NCI-H510A (cell line): ENCODE results near the gene SLC24A4.
"Not testable (repeated sequence)": the region's sequence is repeated elsewhere in the genome, so short reads cannot be mapped to it uniquely, and the experiment has no call there.

Experiments
- DNase-seq: peaks from one replicate; lab custom pipeline; 2025; lab: John Stamatoyannopoulos, UW

The SLC24A4 gene

DNA sequence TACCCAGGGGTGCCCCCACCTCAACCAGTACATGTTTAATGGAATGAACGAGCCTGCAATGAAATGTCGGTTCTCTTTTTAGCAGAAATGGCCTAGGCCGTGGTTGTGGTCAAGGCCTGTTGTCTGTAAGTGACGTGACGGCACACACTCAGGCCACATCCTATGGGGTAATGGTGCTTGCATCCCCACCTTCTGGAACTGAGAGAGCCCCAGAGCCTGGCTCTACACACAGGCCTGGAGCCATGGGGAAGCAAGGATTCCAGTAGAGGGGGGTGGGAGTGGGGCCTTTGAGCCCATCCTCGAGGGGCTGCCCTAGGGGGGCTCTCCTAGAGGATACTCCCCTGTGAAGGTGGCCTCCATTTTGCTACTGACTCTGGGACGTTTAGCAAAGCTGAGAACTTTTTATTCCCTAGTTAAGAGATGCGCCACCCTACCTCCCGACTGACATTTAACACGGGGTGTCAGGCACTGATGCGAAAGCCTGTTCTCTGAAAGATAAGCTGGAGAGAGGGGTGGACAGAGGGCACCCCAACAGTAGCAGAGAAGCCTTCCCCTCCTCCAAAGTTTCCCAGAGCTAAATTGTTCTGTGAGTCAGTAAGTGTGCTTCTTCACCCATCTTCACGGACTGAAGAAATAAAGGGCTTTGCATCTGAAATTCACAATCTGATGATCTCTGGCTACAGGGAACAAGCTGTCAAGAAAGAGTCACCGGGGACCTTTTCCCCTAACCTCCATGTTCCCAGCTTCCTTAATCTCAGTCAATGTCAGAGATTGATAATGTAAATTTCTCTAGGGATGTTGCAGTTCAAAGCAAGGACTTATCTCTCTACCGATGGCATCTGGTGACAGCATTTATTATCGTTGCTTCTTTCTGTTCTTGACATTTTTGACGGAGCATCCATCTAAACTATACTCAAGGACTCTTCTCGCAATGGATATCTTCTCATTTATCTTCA lies 197.4 kb downstream of the SLC24A4 start:
- no peak for DNase-seq

DNA sequence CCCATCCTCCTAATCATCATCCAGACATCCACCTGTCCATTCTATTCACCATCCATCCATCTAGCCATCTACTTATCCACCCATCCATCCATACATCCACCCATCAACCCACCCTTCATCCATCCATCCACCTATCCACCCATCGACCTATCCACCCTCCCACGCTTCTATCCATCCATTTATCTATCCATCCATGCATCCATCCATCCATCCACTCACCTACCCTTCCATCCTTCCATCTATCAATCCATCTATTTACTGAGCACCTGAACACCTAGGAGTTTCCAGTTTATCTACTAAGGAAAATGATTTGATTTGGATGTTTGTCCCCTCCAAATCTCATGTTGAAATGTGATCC lies 198.1 kb downstream of the SLC24A4 start:
- no peak for DNase-seq

DNA sequence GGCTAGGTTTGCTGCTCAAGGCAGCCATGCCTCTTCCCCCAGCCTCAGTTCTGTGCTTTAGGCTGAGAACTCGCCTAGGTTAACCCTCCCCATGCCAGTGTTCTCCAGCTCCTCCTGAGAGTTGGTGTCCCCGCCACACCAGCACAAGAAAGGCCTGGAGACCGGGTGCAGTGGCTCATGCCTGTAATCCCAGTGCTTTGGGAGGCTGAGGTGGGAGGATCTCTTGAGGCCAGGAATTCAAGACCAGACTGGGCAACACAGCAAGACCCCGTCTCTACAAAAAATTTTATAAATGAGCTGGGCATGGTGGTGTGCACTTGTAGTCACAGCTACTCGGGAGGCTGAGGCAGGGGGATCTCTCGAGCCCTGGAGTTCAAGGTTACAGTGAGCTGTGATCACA lies 200.8 kb downstream of the SLC24A4 start:
- DNase-seq, result no peak

DNA sequence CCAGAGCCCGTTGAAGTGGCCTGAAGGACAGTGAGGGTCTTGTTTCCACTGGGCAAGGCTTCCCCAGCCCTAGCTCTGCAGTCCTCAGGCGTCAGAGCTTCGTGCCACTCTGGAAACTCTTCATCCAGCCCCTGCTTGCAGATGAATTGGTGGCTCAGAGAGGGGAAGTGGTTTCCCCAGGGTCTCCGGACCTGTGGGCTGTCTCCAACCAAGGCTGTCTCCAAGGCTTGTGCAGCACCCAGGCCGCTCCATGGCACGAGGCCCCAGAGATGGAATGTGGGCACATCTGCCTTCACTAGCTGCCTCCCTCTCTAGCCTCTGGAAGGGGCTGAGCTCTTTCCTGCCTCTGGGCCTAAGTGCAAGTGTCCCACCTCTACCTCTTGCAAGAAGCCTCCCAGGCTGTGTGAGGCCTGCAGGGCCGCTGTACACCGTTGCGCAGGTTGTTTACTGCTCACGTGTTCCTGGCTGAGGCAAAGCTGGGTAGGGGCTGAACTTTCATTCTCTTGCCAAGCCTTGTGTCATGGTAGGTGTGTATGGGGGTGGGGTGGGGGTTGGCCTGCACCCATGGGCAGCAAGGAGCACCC lies 201.7 kb downstream of the SLC24A4 start:
- no peak for DNase-seq

DNA sequence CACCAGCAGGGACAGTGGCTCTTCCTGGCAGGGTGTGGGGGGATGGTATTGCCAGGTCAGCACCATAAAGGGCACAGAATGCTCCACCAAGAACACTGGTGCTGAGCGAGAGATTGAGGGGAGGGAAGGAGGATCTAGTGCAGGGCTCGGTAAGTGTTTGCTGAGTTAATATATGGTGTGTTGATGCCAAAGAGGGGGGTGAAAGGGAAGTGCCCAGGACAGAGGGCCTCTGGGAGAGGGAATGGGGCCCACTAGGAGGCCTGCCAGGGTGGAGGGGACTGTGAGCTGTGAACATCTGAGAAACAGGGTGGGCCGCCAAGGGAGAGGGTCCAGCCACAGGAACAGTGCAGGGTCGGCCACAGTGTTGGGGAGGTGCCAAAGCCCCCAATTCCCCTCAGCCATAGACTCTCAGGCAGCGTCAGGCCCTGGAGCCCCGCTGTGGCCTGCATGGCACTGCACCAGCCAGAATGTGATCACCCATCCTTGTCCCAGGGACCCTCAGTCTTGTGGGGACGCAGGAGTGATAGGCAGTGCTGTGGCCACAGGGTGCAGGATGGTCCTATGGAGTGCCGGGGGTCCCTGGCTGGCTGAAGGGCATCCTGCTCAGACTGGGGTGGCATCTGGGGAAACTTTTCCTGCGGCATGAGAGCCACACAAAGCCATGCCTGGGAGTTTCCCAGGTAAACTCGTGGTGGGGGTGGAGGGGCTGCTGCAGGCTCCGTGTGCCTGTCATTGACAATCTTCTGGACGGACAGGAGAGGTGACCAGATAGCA lies 202.5 kb downstream of the SLC24A4 start:
- no peak for DNase-seq

DNA sequence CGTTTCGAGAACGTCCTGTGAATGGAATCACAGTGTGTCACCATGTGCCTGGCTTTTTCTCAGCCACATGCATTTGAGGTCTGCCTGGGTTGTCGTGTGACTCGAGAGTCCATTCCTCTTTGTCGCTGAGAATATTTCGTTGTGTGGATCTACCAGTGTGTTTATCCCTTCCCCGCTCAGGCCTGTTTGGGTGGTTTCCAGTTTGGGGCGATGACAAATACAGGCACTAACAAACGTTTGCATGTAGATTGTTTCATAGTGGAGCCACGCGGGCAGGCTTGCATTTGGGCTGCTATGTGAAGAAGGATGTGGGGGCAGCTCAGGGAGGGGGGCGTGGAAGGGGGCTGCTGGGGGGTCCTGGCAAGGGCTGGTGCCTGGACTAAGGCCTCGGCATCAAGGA lies 204.8 kb downstream of the SLC24A4 start:
- no peak for DNase-seq

DNA sequence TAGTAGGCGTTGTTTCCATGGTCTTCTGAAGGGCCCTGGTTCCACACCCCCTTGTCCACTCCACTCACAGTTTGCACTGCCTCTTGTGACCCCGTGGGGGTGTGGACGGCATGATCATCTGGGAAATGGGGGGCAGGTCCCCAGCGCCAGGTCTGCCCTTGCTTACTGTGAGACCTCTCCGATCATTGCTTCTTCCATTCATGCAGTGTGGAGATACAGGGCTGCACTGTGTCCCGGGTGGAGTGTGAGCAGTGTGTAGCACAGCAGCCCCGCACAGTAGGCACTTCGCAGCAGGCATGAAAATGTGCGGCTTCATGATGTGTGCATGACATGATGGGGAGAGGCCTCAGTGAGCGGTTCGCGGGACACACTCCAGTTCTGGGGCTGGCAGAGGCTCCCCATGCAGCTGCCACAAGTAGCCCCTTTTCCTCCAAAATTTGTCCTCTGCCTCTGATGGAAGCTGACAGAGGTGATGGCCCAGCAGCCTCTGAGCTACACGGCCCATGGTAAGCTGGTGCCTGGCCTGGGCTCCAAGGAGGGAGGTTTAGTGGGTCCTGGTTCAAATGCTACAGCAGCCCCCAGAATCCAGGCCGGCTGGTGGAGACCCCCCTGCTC lies 205.6 kb downstream of the SLC24A4 start:
- DNase-seq, result no peak

DNA sequence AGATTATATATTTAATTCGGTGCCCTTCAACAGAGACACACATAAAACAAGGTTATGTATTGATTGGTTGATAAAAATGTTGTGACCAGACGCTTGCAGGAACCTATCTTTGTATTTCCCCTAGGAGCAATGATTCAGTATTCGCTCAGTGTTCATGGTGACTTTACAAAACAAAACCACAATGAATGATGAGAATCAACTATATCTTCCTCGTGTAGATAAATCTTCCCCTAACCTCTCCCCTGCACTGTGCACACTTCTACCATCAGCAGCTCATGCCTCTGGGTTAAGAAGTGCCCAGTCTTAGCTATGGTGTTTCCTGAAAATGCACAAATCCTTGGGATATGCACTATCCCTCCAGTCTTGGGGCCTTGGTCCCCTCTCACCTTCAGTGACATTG lies 206.9 kb downstream of the SLC24A4 start:
- no peak for DNase-seq

DNA sequence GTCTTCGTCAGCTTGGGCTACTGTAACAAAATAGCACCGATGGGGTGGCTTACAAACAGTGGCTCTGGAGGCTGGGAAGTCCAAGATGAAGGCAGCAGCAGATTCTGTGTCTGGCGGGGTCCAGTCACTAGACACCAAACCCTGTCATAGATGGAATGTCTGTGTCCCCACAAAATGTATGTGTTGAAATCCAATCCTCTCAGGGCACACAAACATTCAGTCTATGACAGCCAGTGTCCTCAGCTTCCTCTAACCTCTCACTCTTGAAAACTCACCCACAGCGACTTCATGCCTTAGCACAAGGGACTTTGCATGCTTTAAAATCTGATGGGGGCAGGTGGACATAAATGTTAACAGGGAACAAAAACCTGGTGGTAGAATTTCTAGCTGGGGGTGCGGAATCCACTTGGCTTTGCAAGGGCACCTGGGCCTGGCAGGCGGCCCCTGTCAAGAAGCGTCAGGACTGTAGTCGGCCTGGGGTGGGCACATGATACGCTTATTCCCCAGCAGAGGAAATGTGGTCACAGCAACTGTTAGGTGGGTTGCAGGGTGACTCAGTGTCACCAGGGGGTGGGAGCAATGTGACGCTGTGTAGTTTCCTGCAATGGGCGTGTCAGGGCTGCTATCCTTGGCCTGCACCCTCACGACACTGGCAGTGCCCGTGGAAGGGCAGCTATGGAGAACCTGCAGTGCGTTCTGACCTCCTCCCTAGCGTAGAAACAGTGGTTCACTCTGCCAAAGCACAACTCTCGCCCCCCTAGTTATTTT lies 208.3 kb downstream of the SLC24A4 start:
- no peak for DNase-seq

DNA sequence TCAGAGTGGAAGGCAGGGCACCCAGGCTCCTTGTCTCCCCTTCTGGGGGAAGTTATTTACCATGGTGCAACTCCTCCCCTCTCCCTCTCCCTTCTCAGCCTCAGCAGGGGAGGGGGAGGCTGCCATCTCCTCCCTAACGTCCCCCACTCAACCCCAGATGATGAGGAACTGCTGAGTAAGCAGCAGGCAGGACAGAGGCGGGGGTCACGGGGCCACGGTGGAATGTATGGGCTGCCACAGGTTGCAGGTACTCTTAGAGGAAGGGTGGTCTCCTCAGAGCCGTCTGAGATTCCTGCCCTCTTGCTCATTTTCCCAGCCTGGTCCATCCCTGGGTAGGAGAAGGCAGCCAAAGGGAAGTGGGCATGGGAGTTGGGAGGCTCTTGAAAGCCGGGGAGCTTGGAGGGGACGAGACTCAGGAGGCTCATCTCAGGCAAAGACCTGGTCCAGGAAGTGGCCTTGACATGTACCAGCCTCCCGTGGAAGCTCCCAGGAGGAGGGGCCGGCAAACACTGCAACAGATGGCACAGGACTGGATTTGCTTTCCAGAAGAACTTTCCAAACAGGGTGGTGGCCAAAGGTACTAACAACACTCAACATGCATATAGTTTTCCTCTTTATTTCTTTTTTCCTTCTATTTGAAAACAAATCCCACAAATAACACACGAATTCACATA lies 209.7 kb downstream of the SLC24A4 start:
- DNase-seq, result no peak

DNA sequence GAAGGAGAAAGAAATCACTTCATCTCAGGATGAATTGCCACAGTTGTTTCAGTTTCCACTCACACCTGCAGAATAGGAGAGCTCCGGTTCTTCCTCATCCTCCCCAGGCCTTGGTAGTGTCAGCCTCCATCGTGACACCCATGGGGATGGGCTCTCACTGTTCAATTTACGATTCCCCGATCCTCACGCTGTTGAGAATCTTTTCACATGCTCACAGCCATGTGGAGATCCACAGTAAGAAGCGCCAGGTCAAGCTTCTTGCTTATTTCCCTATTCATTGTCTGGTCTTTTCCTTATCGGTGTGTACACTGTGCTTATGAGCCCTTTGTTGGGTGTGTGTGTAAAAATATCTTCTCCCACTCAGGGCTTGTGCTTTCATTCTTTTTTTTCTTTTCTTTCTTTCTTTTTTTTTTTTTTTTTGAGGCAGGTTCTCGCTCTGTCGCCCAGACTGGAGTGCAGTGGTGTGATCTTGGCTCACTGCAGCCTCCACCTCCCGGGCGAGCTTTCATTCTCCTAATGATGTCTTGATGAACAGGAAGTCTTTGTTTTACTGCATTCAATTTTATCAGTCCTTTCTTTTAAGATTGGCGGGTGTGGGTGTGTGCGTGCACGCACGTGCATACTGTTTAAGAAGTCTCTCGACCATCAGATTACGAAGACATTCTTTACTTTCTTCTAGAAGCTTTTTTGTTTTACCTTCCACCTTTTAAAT lies 212.1 kb downstream of the SLC24A4 start:
- DNase-seq, result no peak

DNA sequence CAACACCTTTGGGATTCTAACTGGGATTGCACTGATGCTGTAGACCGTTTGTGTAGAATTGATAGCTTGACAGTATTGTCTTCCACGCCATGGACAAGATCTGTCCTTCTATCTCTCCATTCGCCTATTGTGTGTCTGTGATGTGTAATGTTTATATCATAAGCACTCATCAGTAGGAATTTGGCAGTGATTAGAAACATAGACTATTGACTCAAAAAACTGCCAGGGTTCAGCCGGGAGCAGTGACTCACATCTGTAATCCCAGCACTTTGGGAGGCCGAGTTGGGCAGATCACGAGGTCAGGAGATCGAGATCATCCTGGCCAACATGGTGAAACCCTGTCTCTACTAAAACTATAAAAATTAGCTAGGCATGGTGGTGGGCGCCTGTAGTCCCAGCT lies 213.3 kb downstream of the SLC24A4 start:
- not testable (repeated sequence) for DNase-seq

DNA sequence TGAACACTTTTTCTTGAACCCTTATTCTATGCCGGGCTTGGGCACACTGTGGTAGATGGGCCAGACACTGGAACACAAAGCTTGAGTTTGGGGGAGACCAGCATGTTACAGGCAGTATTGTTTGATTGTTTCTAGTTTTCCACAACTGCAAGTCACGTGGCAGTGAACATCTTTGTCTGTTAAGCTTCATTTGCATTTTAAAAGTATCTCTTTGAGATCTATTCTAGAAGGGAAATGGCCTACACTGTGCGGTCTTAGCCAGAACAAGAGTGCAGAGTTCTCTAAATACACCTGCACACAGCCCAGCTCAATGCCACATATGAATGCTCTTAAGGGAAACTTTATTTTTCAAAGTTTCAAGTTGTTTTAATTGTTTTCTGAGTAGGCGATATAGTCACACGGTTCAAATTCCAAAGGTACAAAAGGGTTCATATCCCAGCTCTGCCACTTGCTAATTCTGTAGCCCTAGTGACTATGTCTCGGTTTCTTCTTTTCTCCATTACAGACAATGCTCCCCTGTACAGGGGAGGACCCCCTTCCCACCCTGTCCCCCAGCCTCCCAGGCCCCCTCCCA lies 215.5 kb downstream of the SLC24A4 start:
- DNase-seq, result no peak

DNA sequence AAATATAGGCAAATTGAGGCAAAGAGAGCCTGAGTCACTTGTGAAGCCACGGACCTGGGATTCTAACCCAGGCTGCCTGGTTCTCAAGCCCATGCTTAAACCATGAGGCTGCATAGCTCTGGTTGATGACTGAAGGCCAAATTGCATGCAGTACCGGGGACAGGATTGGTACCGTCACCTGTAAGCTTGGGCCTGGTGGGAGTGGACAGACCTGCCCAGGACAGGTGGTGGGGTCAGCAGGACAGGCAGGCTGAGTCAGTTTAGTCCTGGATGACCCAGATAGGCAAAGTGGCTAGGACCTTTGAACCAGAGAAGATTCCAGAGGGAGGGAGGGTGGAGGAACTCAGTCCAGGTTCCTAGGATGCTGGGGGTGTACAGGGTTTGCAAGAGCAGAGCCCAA lies 216.5 kb downstream of the SLC24A4 start:
- DNase-seq, result no peak

DNA sequence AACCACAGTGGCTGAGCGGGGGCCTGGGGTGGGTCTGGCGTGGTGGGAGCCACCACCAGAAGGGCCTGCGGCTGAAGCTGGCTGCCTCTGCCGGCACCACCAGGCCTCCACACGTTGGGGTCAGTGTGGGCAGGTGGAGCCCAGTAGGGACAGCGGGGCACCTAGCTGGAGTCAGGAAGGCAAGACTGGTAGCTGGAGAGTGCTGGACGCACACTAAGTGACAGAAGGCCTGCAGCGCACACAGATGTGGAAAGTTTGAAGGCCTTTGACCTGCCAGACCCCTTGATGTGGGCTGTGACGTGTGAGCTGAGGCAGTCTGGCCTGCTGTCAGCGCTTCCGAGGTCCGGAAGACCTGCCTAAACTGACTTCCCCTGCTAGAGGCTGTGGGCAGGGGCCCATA lies 216.9 kb downstream of the SLC24A4 start:
- no peak for DNase-seq

DNA sequence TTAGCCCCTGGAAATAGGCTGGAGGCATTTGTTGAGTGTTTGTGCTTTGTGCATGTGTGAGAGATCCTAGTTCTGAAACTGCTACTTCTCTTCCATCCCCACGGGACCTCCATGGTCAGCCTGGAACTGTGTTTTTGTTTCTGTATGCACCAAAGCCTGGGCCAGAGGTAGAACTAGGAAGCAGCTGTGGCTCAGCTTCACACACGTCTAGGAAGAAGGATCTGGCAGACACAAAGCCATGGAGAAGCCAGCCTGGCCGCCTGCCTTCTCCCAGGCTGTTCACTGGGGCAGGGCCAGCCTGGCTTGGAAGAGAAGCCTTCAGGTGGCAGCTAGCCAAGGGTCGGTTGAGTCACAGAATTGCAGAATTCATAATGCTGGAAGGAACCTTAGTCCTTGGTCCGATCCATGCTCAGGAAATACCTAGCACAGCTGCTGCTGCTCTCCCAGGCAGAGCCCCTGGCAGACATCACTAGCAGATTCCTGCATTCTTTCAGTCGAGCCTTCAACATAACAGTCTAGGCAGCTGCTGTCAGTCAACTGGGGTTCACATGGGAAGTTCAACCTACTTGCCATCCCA lies 217.6 kb downstream of the SLC24A4 start:
- DNase-seq, result no peak

DNA sequence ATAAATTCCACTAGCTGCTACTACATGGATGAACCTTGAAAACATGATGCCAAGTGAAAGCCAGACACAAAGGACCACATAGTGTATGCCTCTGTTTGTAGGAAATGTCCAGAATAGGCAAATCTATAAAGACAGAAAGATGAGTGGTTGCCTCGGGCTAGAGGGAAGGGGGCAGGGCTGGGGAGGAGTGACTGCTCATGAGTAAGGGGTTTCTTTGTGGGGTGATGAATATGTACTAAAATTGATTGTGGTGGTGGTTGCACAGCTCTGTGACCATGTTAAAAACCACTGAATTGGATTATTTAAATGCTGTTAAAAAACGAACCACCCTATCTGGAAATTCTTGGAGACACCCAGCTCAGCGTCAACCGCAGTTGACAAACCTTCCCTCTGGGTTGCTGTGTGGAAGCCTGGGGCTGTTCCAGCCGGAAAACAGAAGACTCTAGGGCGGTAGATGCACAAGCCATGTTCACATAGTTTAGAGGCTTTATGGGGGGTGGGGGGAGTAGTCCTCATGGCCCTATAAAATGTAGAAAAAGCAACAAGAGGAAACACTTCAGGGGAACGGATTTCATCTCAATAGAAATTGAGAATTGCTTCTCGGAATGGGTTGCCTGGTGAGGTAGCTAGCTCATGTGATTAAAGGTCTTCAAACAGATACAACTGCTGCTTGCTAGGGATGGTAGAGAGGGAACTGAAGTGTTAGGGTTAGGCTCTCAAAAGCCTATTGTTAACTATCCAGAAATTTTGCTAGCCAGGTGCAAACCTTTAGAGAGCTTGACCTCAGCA lies 220.0 kb downstream of the SLC24A4 start:
- DNase-seq, result no peak

DNA sequence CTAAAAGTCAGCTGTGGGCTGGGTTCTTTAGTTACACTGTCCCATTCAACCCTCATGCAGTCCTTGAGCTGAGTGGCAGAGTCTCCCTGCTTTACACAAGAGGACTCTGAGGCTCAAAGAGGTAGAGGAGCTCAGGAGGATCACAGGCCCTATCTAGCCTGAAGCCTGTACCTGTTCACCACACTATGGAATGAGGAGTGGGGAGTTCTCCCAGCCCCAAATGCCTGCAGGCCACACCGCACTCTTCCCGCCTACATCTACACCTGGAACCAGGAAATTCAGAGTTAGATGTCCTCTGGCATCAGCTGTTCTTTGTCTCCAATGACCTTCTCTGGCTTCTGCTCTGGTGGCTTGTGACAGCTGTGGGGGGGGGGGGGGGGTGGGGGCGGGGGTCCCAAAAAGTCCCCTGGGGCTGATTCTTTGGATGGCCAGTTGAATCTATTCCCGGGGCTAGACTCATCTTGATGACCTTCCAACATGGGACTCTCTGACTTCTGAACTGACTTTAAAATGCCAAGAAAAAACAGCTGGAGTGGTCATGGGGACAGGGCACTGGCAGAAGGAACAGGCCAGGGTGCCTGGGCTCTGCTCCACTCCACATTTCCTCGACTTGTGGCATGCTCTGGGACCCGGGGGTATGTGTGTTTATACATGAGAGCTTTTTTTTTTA lies 221.2 kb downstream of the SLC24A4 start:
- no peak for DNase-seq
